ENCODE data around the gene ABCE1. TPM values are rescaled to one million over a fixed set of nuclear protein-coding genes. Genes with fewer than 3 reads are reported as not detected.

The ABCE1 gene
- polyA plus RNA-seq, 2 of the 4 experiments (the other 2 are of a cell fraction), result 113 to 120 TPM

- TF ChIP-seq PHF8 (IDR thresholded peaks at IDR 0.05; ENCODE audit: borderline replicate concordance, low read depth), result no peak
These were observed 55.8 kb downstream of the ABCE1 start (continued) for GRCh38 chr4:145153904-145154298.

GRCh38 chr4:145154573-145154972 lies 56.5 kb downstream of the ABCE1 start:
- no peaks in the 10 kb centered on the region for H3K9me3 ChIP-seq
- DNase-seq (ENCODE audit: low read depth in 1 of 2, low spot score in 1 of 2) (peak; percentile 7 to 25), FAIRE-seq (no peak), ATAC-seq (peak; percentile 84 to 87; a peak in 5 of 6 replicates)
- no peak for TF ChIP-seq HEYL (CRISPR knock-in tag; IDR thresholded peaks at IDR 0.05)
- TF ChIP-seq CTCF (IDR thresholded peaks at IDR 0.05), result peak; percentile 40
- TF ChIP-seq REST (IDR thresholded peaks at IDR 0.05), result no peak
- peak; percentile 50 to 52 for TF ChIP-seq RAD21 (conservative IDR thresholded peaks at IDR 0.05 in 1 of 2, IDR thresholded peaks at IDR 0.05 in 1 of 2)
- peak; percentile 27; the same call in 2 of the 3 replicates for TF ChIP-seq SMC3 (IDR thresholded peaks at IDR 0.05)
- H3K4me3 ChIP-seq, result no peak overlapping the region
- CTCF ChIA-PET, result interaction anchor here (0.6 to 1.3 kb wide), 2 partner anchors 15 to 604 kb away, joined by 3 to 4 read pairs; no protein-coding TSS in a partner anchor
- no CpG with 5 or more reads among the region's 1 CpG for WGBS (ENCODE audit: missing lambda C conversion rate)
- no peak overlapping the region for H3K4me2 ChIP-seq
- H3K27ac ChIP-seq, result no peak overlapping the region
- POLR2A ChIA-PET, result no interaction called here
- H3K4me1 ChIP-seq, result no peaks in the 10 kb centered on the region

- no peaks in the 10 kb centered on the region for H3K9me3 ChIP-seq
- TF ChIP-seq TP53 (CRISPR knock-in tag; IDR thresholded peaks at IDR 0.05) (no peak), MAFK (IDR thresholded peaks at IDR 0.05; ENCODE audit: partially characterized antibody) (peak; percentile 71)
- no peak overlapping the region for H3K4me2 ChIP-seq
- ChIA-PET CTCF (interaction anchor here (1.3 kb wide), 1 partner anchor 14 kb away, joined by 3 read pairs; no protein-coding TSS in a partner anchor), POLR2A (no interaction called here)
- H3K4me3 ChIP-seq, result no peak overlapping the region
- H3K4me1 ChIP-seq, result no peaks in the 10 kb centered on the region
- WGBS (ENCODE audit: missing lambda C conversion rate), result 65% methylated on average over 2 of the region's 2 CpGs
- DNase-seq (ENCODE audit: low read depth in 1 of 2, low spot score in 1 of 2) (no peak), ATAC-seq (no peak), FAIRE-seq (no peak)
- no peak overlapping the region for H3K27ac ChIP-seq
These were observed 57.3 kb downstream of the ABCE1 start for GRCh38 chr4:145155268-145155870.

GRCh38 chr4:145156986-145157385 lies 58.9 kb downstream of the ABCE1 start:
- POLR2A ChIA-PET, result interaction anchor here (0.6 kb wide), 1 partner anchor 78 kb away, joined by 5 read pairs; no protein-coding TSS in a partner anchor
- no peak overlapping the region for H3K27ac ChIP-seq
- ATAC-seq, result no peak
- TF ChIP-seq RARB (CRISPR knock-in tag; IDR thresholded peaks at IDR 0.05), result no peak
- TF ChIP-seq HOXB5 (CRISPR knock-in tag; IDR thresholded peaks at IDR 0.05), result no peak
- no peak for TF ChIP-seq FOXS1 (CRISPR knock-in tag; IDR thresholded peaks at IDR 0.05)
- no peak for TF ChIP-seq BCL3 (IDR thresholded peaks at IDR 0.05)
- TF ChIP-seq MAFK (IDR thresholded peaks at IDR 0.05; ENCODE audit: partially characterized antibody), result no peak
- TF ChIP-seq E2F6 (IDR thresholded peaks at IDR 0.05; ENCODE audit: borderline replicate concordance, low read depth), result no peak
- no peak for TF ChIP-seq KDM1A (IDR thresholded peaks at IDR 0.05; ENCODE audit: low read depth)
- no peak for TF ChIP-seq EHMT2 (IDR thresholded peaks at IDR 0.05; ENCODE audit: low read depth)
- no peak for TF ChIP-seq GATA3 (IDR thresholded peaks at IDR 0.05; ENCODE audit: borderline replicate concordance)
- no peak for TF ChIP-seq HMGXB4 (CRISPR knock-in tag; IDR thresholded peaks at IDR 0.05; ENCODE audit: borderline replicate concordance)
- no peak for TF ChIP-seq POLR2AphosphoS2 (conservative IDR thresholded peaks at IDR 0.05; ENCODE audit: low read length)
- TF ChIP-seq ATOH8 (CRISPR knock-in tag; IDR thresholded peaks at IDR 0.05; ENCODE audit: low read depth), result no peak

More at GRCh38 chr4:145156986-145157385, 58.9 kb downstream of the ABCE1 start:
- H3K4me2 ChIP-seq, result no peak overlapping the region
- DNase-seq (ENCODE audit: low read depth in 1 of 2, low spot score in 1 of 2), result no peak
- H3K9me3 ChIP-seq, result no peaks in the 10 kb centered on the region
- no peaks in the 10 kb centered on the region for H3K4me1 ChIP-seq
- CTCF ChIA-PET, result interaction anchor here (1.5 kb wide), 1 partner anchor 460 kb away, joined by 3 read pairs; no protein-coding TSS in a partner anchor
- H3K4me3 ChIP-seq, result no peak overlapping the region
- FAIRE-seq, result no peak
- 98% methylated on average over 2 of the region's 2 CpGs for WGBS (ENCODE audit: missing lambda C conversion rate)

All from A549 (cell line).